Transverse colon (tissue), 4 donors: ENCODE results near the gene PAK4. TPM values are rescaled to one million over a fixed set of nuclear protein-coding genes. Genes with fewer than 3 reads are reported as not detected.

Experiments
- DNase-seq: peaks from one replicate; pipeline ENCODE4 v3.0.0-alpha.2; 2019
- H3K27ac ChIP-seq, 4 donors: fragments of 200-600 bp; sonication (generic); 2 replicates each; pipeline ENCODE4 v1.5.1; 2016 to 2018; ENCODE audit warnings: inconsistent platforms in 4 of 4
- H3K27me3 ChIP-seq: fragments of 200-600 bp; sonication (generic); 2 replicates; pipeline ENCODE4 v1.5.1; 2017; ENCODE audit warnings: inconsistent platforms
- H3K36me3 ChIP-seq, 4 donors: fragments of 200-600 bp; sonication (generic); 2 replicates each; pipeline ENCODE4 v1.5.1; 2017 to 2019; ENCODE audit warnings: inconsistent platforms in 4 of 4
- H3K4me1 ChIP-seq, 4 donors: fragments of 200-600 bp; sonication (generic); 2 replicates each; pipeline ENCODE4 v1.5.1; 2017 to 2020; ENCODE audit warnings: inconsistent platforms in 4 of 4
- H3K4me3 ChIP-seq, 4 donors: fragments of 200-600 bp; sonication (generic); 1 replicate in 1 of 4; 2 replicates in 3 of 4; pipeline versions ENCODE4 v1.5.1 to v1.6.1; 2017 to 2019; ENCODE audit warnings: inconsistent platforms in 4 of 4
- H3K9me3 ChIP-seq, 2 donors: fragments of 200-600 bp; sonication (generic); 2 replicates each; pipeline ENCODE4 v1.5.1; 2017 to 2019; ENCODE audit warnings: inconsistent platforms in 2 of 2
- CTCF ChIP-seq, 5 experiments: fragments of 200-600 bp in 3 of 5; fragments of 450-650 bp in 2 of 5; sonication (generic) in 3 of 5; IDR thresholded peaks; 1 replicate in 2 of 5; 2 replicates in 3 of 5; pipeline ENCODE4 v1.5.1; 2016 to 2017; ENCODE audit warnings: antibody characterized with exemption in 5 of 5, inconsistent platforms in 3 of 5, mild to moderate bottlenecking in 2 of 5, moderate library complexity in 1 of 5
- EP300 ChIP-seq: sonication (generic); formaldehyde crosslinking; IDR thresholded peaks from one replicate; pipeline ENCODE4 v1.6.1; 2017; ENCODE audit warnings: antibody characterized with exemption, low read depth
- POLR2A ChIP-seq: fragments of 450-650 bp; IDR thresholded peaks from one replicate; pipeline ENCODE4 v1.6.1; 2016; ENCODE audit warnings: antibody characterized with exemption, mild to moderate bottlenecking, moderate library complexity
- POLR2AphosphoS5 ChIP-seq, 3 donors: sonication (generic); formaldehyde crosslinking; IDR thresholded peaks; one replicate each; pipeline ENCODE4 v1.6.1; 2016; ENCODE audit warnings: antibody characterized with exemption in 3 of 3
- WGBS, 2 donors: methylation state at CpG; one replicate each; pipeline ENCODE4 v1.1.5; 2018; ENCODE audit warnings: low coverage in 1 of 2; 5-methylcytosine and 5-hydroxymethylcytosine counted together
- in situ Hi-C, 4 donors: fragments of 200-750 bp; cut with MboI; loops; one replicate each; pipeline versions ENCODE4 v1.15.0 to v1.15.1; 2017; ENCODE audit warnings: low sequenced_read_pairs in 3 of 4, low pct_ligation_motif_present in 1 of 4, low pct_unique_long_range_greater_than_20kb in 1 of 4
- intact Hi-C: fragments of 100-400 bp; cut with DNase I; formaldehyde crosslinking; loops from one replicate; pipeline ENCODE4 v1.15.1; 2023; ENCODE audit warnings: low total_unique reads
- total RNA-seq, 4 donors: library from RNA; depleted of rRNA; stranded (reverse); fragments of >200 nt; gene quantifications; one replicate each; pipeline ENCODE4 v1.1.0, GENCODE V29; 2016

The PAK4 gene
- total RNA-seq, 4 donors from 2014 or later: 43.8 to 96.1 (median 63.2) TPM

GRCh38 chr19:39156326-39157230, 31.0 kb downstream of the PAK4 start:
- Histone ChIP-seq H3K27ac (no peak overlapping the region), H3K27me3 (no peaks in the 10 kb centered on the region), H3K36me3 (no peaks in the 10 kb centered on the region), H3K4me3 (no peak overlapping the region), H3K4me1 (peaks cover 13 to 56% (median 42%) of the 10 kb centered on the region in 4 donors), H3K9me3 (no peaks in the 10 kb centered on the region)
- no peak for DNase-seq
- TF ChIP-seq EP300: no peak
- no peak for TF ChIP-seq CTCF (IDR thresholded peaks at IDR 0.05)
- 42% methylated on average over 21 of the region's 24 CpGs; no CpG with 5 or more reads in 1 of the 2 donors for WGBS, 2 donors
- in situ Hi-C loops: no loop called here
- intact Hi-C loops: no loop called here

GRCh38 chr19:39157275-39157996, 31.9 kb downstream of the PAK4 start:
- no peaks in the 10 kb centered on the region for H3K9me3 ChIP-seq
- peaks cover 13 to 56% (median 42%) of the 10 kb centered on the region in 4 donors for H3K4me1 ChIP-seq
- no peaks in the 10 kb centered on the region for H3K27me3 ChIP-seq
- H3K27ac ChIP-seq: no peak overlapping the region
- WGBS, 2 donors: 76% methylated on average over 23 of the region's 23 CpGs; no CpG with 5 or more reads in 1 of the 2 donors
- no peak for DNase-seq
- no peak overlapping the region for H3K4me3 ChIP-seq
- intact Hi-C loops (no loop called here), in situ Hi-C loops (no loop called here)
- H3K36me3 ChIP-seq: no peaks in the 10 kb centered on the region
- TF ChIP-seq EP300 (no peak), POLR2AphosphoS5 (IDR thresholded peaks at IDR 0.05) (no peak), POLR2A (no peak), CTCF (IDR thresholded peaks at IDR 0.05) (no peak)

GRCh38 chr19:39157997-39158389, 32.4 kb downstream of the PAK4 start:
- TF ChIP-seq CTCF (IDR thresholded peaks at IDR 0.05): no peak
- TF ChIP-seq EP300: no peak
- Histone ChIP-seq H3K4me3 (no peak overlapping the region), H3K9me3 (no peaks in the 10 kb centered on the region), H3K36me3 (no peaks in the 10 kb centered on the region), H3K27me3 (no peaks in the 10 kb centered on the region), H3K27ac (no peak overlapping the region), H3K4me1 (peaks cover 13 to 56% (median 42%) of the 10 kb centered on the region in 4 donors)
- DNase-seq: no peak
- 95% methylated on average over 15 of the region's 15 CpGs; no CpG with 5 or more reads in 1 of the 2 donors for WGBS, 2 donors
- intact Hi-C loops: no loop called here
- in situ Hi-C loops: no loop called here

GRCh38 chr19:39158646-39159260, 33.2 kb downstream of the PAK4 start:
- in situ Hi-C loops (no loop called here), intact Hi-C loops (no loop called here)
- TF ChIP-seq POLR2A (no peak), EP300 (no peak), POLR2AphosphoS5 (IDR thresholded peaks at IDR 0.05) (no peak), CTCF (IDR thresholded peaks at IDR 0.05) (no peak)
- no peaks in the 10 kb centered on the region for H3K36me3 ChIP-seq
- DNase-seq: no peak
- H3K27me3 ChIP-seq: no peaks in the 10 kb centered on the region
- H3K4me3 ChIP-seq: no peak overlapping the region
- no peak overlapping the region for H3K27ac ChIP-seq
- 85% methylated on average over 11 of the region's 12 CpGs; no CpG with 5 or more reads in 1 of the 2 donors for WGBS, 2 donors
- H3K9me3 ChIP-seq: no peaks in the 10 kb centered on the region
- peaks cover 13 to 54% (median 42%) of the 10 kb centered on the region in 4 donors for H3K4me1 ChIP-seq
